ENCODE measurements around the gene GPR62.

- TF ChIP-seq MAX (IDR thresholded peaks at IDR 0.05; ENCODE audit: low read depth, low read length) = no peak
- no peak for TF ChIP-seq CTCF (IDR thresholded peaks at IDR 0.05; ENCODE audit: low read depth, low read length)
- no peak for TF ChIP-seq POLR2A (IDR thresholded peaks at IDR 0.05; ENCODE audit: extremely low read depth, insufficient read length)
- TF ChIP-seq MYC (IDR thresholded peaks at IDR 0.05; ENCODE audit: low read depth, low read length) = no peak
These were observed 11.3 kb downstream of the GPR62 start for GRCh38 chr3:51966486-51966885.
